H1 (cell line): ENCODE data around the gene CASD1. TPM values are rescaled to one million over a fixed set of nuclear protein-coding genes. Genes with fewer than 3 reads are reported as not detected.

Experiments
- FOSL1 ChIP-seq: IDR thresholded peaks from 2 replicates; pipeline ENCODE4 v1.6.1; 2011; ENCODE audit warnings: mild to moderate bottlenecking, low read depth, low read length, moderate library complexity; ENCODE audit not compliant: insufficient read depth
- JUN ChIP-seq: IDR thresholded peaks from 2 replicates; pipeline ENCODE4 v1.6.1; 2011; ENCODE audit warnings: low read depth, mild to moderate bottlenecking, improper control_type of control experiment, low read length
- NANOG ChIP-seq: IDR thresholded peaks from 2 replicates; pipeline ENCODE4 v1.6.1; 2011; ENCODE audit warnings: low read length, low read depth, mild to moderate bottlenecking, inconsistent platforms; ENCODE audit not compliant: insufficient read depth, poor library complexity, severe bottlenecking
- PHF8 ChIP-seq: fragments of 200-600 bp; sonication (generic); conservative IDR thresholded peaks from 2 replicates; pipeline ENCODE4 v1.7.1; 2012; ENCODE audit warnings: low read depth, mild to moderate bottlenecking, inconsistent platforms, low read length, moderate library complexity
- RXRA ChIP-seq: IDR thresholded peaks from 2 replicates; pipeline ENCODE4 v1.6.1; 2011; ENCODE audit warnings: low read depth, mild to moderate bottlenecking, low read length, moderate library complexity; ENCODE audit not compliant: insufficient read depth
- SP1 ChIP-seq: IDR thresholded peaks from 2 replicates; pipeline ENCODE4 v1.6.1; 2011; ENCODE audit warnings: low read depth, low read length
- polyA plus RNA-seq, 7 experiments: library from polyadenylated mRNA; depleted of rRNA in 3 of 7; stranded (reverse) in 5 of 7; unstranded in 2 of 7; fragments of >200 nt in 5 of 7; fragments of 200-250 nt in 2 of 7; gene quantifications; 1 replicate in 5 of 7; 2 replicates in 1 of 7; 4 replicates in 1 of 7; pipeline versions ENCODE4 v1.2.1 to v1.2.3, GENCODE V29; 2011 to 2013; ENCODE audit warnings: missing spikeins in 2 of 7, mixed read lengths in 2 of 7
- total RNA-seq: library from RNA; stranded (reverse); fragmentation: NEBNext Ultra II Directional; extraction: Animal tissue kit (Norgen Biotek cat#: 25700); gene quantifications from 2 replicates; pipeline ENCODE4 v1.2.1, GENCODE V29; 2021
- TF ChIP-seq, protein P1 (sequence below): fragments of 300-600 bp; sonication (generic); IDR thresholded peaks from 2 replicates; pipeline ENCODE4 v1.7.1; 2012; ENCODE audit warnings: low read length, moderate library complexity, mild to moderate bottlenecking, inconsistent platforms; ENCODE audit not compliant: insufficient replicate concordance

Gene CASD1
- total and polyA plus RNA-seq, 2 of the 8 experiments (the other 6 are each of a cell fraction or from before 2014, with no cell fraction given) = 14.2 to 18.8 TPM

- TF ChIP-seq NANOG (no peak), RXRA (no peak), SP1 (no peak), FOSL1 (no peak), JUN (no peak), PHF8 (no peak)
- TF ChIP-seq, protein P1, sequence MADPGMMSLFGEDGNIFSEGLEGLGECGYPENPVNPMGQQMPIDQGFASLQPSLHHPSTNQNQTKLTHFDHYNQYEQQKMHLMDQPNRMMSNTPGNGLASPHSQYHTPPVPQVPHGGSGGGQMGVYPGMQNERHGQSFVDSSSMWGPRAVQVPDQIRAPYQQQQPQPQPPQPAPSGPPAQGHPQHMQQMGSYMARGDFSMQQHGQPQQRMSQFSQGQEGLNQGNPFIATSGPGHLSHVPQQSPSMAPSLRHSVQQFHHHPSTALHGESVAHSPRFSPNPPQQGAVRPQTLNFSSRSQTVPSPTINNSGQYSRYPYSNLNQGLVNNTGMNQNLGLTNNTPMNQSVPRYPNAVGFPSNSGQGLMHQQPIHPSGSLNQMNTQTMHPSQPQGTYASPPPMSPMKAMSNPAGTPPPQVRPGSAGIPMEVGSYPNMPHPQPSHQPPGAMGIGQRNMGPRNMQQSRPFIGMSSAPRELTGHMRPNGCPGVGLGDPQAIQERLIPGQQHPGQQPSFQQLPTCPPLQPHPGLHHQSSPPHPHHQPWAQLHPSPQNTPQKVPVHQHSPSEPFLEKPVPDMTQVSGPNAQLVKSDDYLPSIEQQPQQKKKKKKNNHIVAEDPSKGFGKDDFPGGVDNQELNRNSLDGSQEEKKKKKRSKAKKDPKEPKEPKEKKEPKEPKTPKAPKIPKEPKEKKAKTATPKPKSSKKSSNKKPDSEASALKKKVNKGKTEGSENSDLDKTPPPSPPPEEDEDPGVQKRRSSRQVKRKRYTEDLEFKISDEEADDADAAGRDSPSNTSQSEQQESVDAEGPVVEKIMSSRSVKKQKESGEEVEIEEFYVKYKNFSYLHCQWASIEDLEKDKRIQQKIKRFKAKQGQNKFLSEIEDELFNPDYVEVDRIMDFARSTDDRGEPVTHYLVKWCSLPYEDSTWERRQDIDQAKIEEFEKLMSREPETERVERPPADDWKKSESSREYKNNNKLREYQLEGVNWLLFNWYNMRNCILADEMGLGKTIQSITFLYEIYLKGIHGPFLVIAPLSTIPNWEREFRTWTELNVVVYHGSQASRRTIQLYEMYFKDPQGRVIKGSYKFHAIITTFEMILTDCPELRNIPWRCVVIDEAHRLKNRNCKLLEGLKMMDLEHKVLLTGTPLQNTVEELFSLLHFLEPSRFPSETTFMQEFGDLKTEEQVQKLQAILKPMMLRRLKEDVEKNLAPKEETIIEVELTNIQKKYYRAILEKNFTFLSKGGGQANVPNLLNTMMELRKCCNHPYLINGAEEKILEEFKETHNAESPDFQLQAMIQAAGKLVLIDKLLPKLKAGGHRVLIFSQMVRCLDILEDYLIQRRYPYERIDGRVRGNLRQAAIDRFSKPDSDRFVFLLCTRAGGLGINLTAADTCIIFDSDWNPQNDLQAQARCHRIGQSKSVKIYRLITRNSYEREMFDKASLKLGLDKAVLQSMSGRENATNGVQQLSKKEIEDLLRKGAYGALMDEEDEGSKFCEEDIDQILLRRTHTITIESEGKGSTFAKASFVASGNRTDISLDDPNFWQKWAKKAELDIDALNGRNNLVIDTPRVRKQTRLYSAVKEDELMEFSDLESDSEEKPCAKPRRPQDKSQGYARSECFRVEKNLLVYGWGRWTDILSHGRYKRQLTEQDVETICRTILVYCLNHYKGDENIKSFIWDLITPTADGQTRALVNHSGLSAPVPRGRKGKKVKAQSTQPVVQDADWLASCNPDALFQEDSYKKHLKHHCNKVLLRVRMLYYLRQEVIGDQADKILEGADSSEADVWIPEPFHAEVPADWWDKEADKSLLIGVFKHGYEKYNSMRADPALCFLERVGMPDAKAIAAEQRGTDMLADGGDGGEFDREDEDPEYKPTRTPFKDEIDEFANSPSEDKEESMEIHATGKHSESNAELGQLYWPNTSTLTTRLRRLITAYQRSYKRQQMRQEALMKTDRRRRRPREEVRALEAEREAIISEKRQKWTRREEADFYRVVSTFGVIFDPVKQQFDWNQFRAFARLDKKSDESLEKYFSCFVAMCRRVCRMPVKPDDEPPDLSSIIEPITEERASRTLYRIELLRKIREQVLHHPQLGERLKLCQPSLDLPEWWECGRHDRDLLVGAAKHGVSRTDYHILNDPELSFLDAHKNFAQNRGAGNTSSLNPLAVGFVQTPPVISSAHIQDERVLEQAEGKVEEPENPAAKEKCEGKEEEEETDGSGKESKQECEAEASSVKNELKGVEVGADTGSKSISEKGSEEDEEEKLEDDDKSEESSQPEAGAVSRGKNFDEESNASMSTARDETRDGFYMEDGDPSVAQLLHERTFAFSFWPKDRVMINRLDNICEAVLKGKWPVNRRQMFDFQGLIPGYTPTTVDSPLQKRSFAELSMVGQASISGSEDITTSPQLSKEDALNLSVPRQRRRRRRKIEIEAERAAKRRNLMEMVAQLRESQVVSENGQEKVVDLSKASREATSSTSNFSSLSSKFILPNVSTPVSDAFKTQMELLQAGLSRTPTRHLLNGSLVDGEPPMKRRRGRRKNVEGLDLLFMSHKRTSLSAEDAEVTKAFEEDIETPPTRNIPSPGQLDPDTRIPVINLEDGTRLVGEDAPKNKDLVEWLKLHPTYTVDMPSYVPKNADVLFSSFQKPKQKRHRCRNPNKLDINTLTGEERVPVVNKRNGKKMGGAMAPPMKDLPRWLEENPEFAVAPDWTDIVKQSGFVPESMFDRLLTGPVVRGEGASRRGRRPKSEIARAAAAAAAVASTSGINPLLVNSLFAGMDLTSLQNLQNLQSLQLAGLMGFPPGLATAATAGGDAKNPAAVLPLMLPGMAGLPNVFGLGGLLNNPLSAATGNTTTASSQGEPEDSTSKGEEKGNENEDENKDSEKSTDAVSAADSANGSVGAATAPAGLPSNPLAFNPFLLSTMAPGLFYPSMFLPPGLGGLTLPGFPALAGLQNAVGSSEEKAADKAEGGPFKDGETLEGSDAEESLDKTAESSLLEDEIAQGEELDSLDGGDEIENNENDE = no peak
These were observed 16.3 kb downstream of the CASD1 start (continued) for GRCh38 chr7:94525923-94526322.
